Bronchial epithelial cell (primary cell): Measurements from ENCODE around the gene DLEC1. TPM values are rescaled to one million over a fixed set of nuclear protein-coding genes. Genes with fewer than 3 reads are reported as not detected.

Source experiments
- DNase-seq: peaks from one replicate; pipeline ENCODE4 v3.0.0-alpha.2; 2010; ENCODE audit warnings: low read depth
- FAIRE-seq: peaks from 2 replicates; lab custom pipeline; 2011; peaks lifted over from hg19 to GRCh38; lab: Jason Lieb, UNC
- H3K27me3 ChIP-seq: 2 replicates; pipeline ENCODE4 v1.5.1; 2011; ENCODE audit warnings: low read length; ENCODE audit not compliant: control insufficient read depth, insufficient read depth
- H3K36me3 ChIP-seq: 2 replicates; pipeline ENCODE4 v1.5.1; 2011; ENCODE audit warnings: low read length; ENCODE audit not compliant: control insufficient read depth, insufficient read depth
- H3K4me3 ChIP-seq: 2 replicates; pipeline ENCODE4 v1.5.1; 2011; ENCODE audit warnings: mild to moderate bottlenecking, low read depth, low read length, control low read depth
- CTCF ChIP-seq: IDR thresholded peaks from 2 replicates; pipeline ENCODE4 v1.5.1; 2011; ENCODE audit warnings: mild to moderate bottlenecking, moderate library complexity, low read length, control low read depth, inconsistent platforms; ENCODE audit not compliant: insufficient read depth, severe bottlenecking
- total RNA-seq: library from RNA; depleted of rRNA; stranded (reverse); fragments of >200 nt; gene quantifications from 2 replicates; pipeline ENCODE4 v1.2.1, GENCODE V29; 2014

The DLEC1 gene
- total RNA-seq, 1 donor from 2014 or later: 0.26 TPM

- Histone ChIP-seq H3K36me3 (peaks cover 7% of the 10 kb centered on the region), H3K4me3 (no peak overlapping the region), H3K27me3 (no peaks in the 10 kb centered on the region)
- no peak for DNase-seq
- FAIRE-seq: no peak
- no peak for TF ChIP-seq CTCF
These were observed 77.6 kb downstream of the DLEC1 start for GRCh38 chr3:38116471-38117162.

- FAIRE-seq (no peak), DNase-seq (peak; percentile 17)
- TF ChIP-seq CTCF: peak; percentile 58
- Histone ChIP-seq H3K27me3 (no peaks in the 10 kb centered on the region), H3K4me3 (no peak overlapping the region), H3K36me3 (peaks cover 12% of the 10 kb centered on the region)
These were observed 78.2 kb downstream of the DLEC1 start for GRCh38 chr3:38117163-38117716.

GRCh38 chr3:38117748-38118420 lies 78.9 kb downstream of the DLEC1 start:
- Histone ChIP-seq H3K36me3 (peaks cover 15% of the 10 kb centered on the region), H3K4me3 (no peak overlapping the region), H3K27me3 (no peaks in the 10 kb centered on the region)
- FAIRE-seq (peak; percentile 43), DNase-seq (peak; percentile 57)
- peak; percentile 94 for TF ChIP-seq CTCF

GRCh38 chr3:38118421-38119247 lies 79.6 kb downstream of the DLEC1 start:
- Histone ChIP-seq H3K36me3 (peaks cover 18% of the 10 kb centered on the region), H3K27me3 (no peaks in the 10 kb centered on the region), H3K4me3 (no peak overlapping the region)
- FAIRE-seq (no peak), DNase-seq (no peak)
- TF ChIP-seq CTCF: no peak

GRCh38 chr3:38119248-38119544 lies 80.2 kb downstream of the DLEC1 start:
- no peak for TF ChIP-seq CTCF
- peaks cover 18% of the 10 kb centered on the region for H3K36me3 ChIP-seq
- no peak for FAIRE-seq

More at GRCh38 chr3:38119248-38119544, 80.2 kb downstream of the DLEC1 start:
- H3K27me3 ChIP-seq: no peaks in the 10 kb centered on the region
- H3K4me3 ChIP-seq: no peak overlapping the region
- no peak for DNase-seq
